Measurements from ENCODE around the gene PSMF1. TPM values are rescaled to one million over a fixed set of nuclear protein-coding genes. Genes with fewer than 3 reads are reported as not detected.

The PSMF1 gene
- total RNA-seq, 2 donors from 2014 or later: 97.6 to 114 TPM

- ATAC-seq (no peak), DNase-seq (no peak)
- Mint-ChIP-seq H3K36me3 (ENCODE audit: low read depth) (peaks cover 2% of the 10 kb centered on the region), H3K4me1 (peaks cover 4% of the 10 kb centered on the region), H3K27me3 (peaks cover 4% of the 10 kb centered on the region), H3K27ac (no peak overlapping the region), H3K4me3 (no peak overlapping the region)
- peaks cover 4% of the 10 kb centered on the region for H3K9me3 ChIP-seq (ENCODE audit: control insufficient read depth, low read length, poor library complexity, severe bottlenecking)
These were observed 12.7 kb upstream of the PSMF1 start for GRCh38 chr20:1105599-1106194.

GRCh38 chr20:1107176-1107575, 11.2 kb upstream of the PSMF1 start:
- H3K4me1 Mint-ChIP-seq: peaks cover 8% of the 10 kb centered on the region
- peaks cover 4% of the 10 kb centered on the region for H3K27me3 Mint-ChIP-seq
- H3K36me3 Mint-ChIP-seq (ENCODE audit: low read depth): peaks cover 2% of the 10 kb centered on the region
- H3K9me3 ChIP-seq (ENCODE audit: control insufficient read depth, low read length, poor library complexity, severe bottlenecking): peaks cover 3% of the 10 kb centered on the region
- no peak overlapping the region for H3K4me3 Mint-ChIP-seq
- H3K27ac Mint-ChIP-seq: no peak overlapping the region
- no peak for ATAC-seq
- no peak for DNase-seq

GRCh38 chr20:1108437-1108920, 9.9 kb upstream of the PSMF1 start:
- peak; percentile 79 for ATAC-seq
- no peaks in the 10 kb centered on the region for H3K9me3 ChIP-seq (ENCODE audit: control insufficient read depth, low read length, poor library complexity, severe bottlenecking)
- Mint-ChIP-seq H3K4me1 (peaks cover 8% of the 10 kb centered on the region), H3K27me3 (peaks cover 4% of the 10 kb centered on the region), H3K4me3 (no peak overlapping the region), H3K27ac (no peak overlapping the region), H3K36me3 (ENCODE audit: low read depth) (no peaks in the 10 kb centered on the region)
- DNase-seq: peak in 2 of 3 donors; percentile 18 to 32

- peaks cover 4% of the 10 kb centered on the region for H3K27me3 Mint-ChIP-seq
- H3K4me1 Mint-ChIP-seq: peaks cover 14% of the 10 kb centered on the region
- no peak overlapping the region for H3K27ac Mint-ChIP-seq
- peaks cover 5% of the 10 kb centered on the region for H3K36me3 Mint-ChIP-seq (ENCODE audit: low read depth)
- ATAC-seq (no peak), DNase-seq (no peak)
- H3K4me3 Mint-ChIP-seq: no peak overlapping the region
- no peaks in the 10 kb centered on the region for H3K9me3 ChIP-seq (ENCODE audit: control insufficient read depth, low read length, poor library complexity, severe bottlenecking)
These were observed 5.5 kb upstream of the PSMF1 start for GRCh38 chr20:1112908-1113307.

- peak overlapping the region; percentile 96 for H3K4me3 Mint-ChIP-seq
- H3K27ac Mint-ChIP-seq: peak overlapping the region; percentile 95
- peaks cover 21% of the 10 kb centered on the region for H3K36me3 Mint-ChIP-seq (ENCODE audit: low read depth)
- no peaks in the 10 kb centered on the region for H3K27me3 Mint-ChIP-seq
- H3K9me3 ChIP-seq (ENCODE audit: control insufficient read depth, low read length, poor library complexity, severe bottlenecking): no peaks in the 10 kb centered on the region
- peaks cover 35% of the 10 kb centered on the region for H3K4me1 Mint-ChIP-seq
- ATAC-seq (no peak), DNase-seq (no peak)
These were observed 432 bp upstream of the PSMF1 start for GRCh38 chr20:1118004-1118335.

- DNase-seq: no peak
- peak overlapping the region; percentile 96 for H3K4me3 Mint-ChIP-seq
- peaks cover 44% of the 10 kb centered on the region for H3K4me1 Mint-ChIP-seq
- H3K27ac Mint-ChIP-seq: peak overlapping the region; percentile 95
- H3K36me3 Mint-ChIP-seq (ENCODE audit: low read depth): peaks cover 21% of the 10 kb centered on the region
- H3K9me3 ChIP-seq (ENCODE audit: control insufficient read depth, low read length, poor library complexity, severe bottlenecking): no peaks in the 10 kb centered on the region
- no peak for ATAC-seq
- no peaks in the 10 kb centered on the region for H3K27me3 Mint-ChIP-seq
These were observed 715 bp downstream of the PSMF1 start for GRCh38 chr20:1119128-1119505.

- Mint-ChIP-seq H3K27ac (peak overlapping the region; percentile 95), H3K4me1 (peaks cover 45% of the 10 kb centered on the region), H3K4me3 (peak overlapping the region; percentile 96), H3K27me3 (no peaks in the 10 kb centered on the region), H3K36me3 (ENCODE audit: low read depth) (peaks cover 21% of the 10 kb centered on the region)
- DNase-seq: no peak
- no peak for ATAC-seq
- no peaks in the 10 kb centered on the region for H3K9me3 ChIP-seq (ENCODE audit: control insufficient read depth, low read length, poor library complexity, severe bottlenecking)
These were observed 1.1 kb downstream of the PSMF1 start for GRCh38 chr20:1119524-1119923.

GRCh38 chr20:1121429-1121828, 3.0 kb downstream of the PSMF1 start:
- no peaks in the 10 kb centered on the region for H3K27me3 Mint-ChIP-seq
- peaks cover 50% of the 10 kb centered on the region for H3K4me1 Mint-ChIP-seq
- H3K9me3 ChIP-seq (ENCODE audit: control insufficient read depth, low read length, poor library complexity, severe bottlenecking): no peaks in the 10 kb centered on the region
- H3K4me3 Mint-ChIP-seq: no peak overlapping the region
- DNase-seq (no peak), ATAC-seq (no peak)
- peak overlapping the region; percentile 95 for H3K27ac Mint-ChIP-seq
- peaks cover 26% of the 10 kb centered on the region for H3K36me3 Mint-ChIP-seq (ENCODE audit: low read depth)

GRCh38 chr20:1122388-1123315, 4.2 kb downstream of the PSMF1 start:
- peaks cover 23% of the 10 kb centered on the region for H3K36me3 Mint-ChIP-seq (ENCODE audit: low read depth)
- H3K4me1 Mint-ChIP-seq: peaks cover 43% of the 10 kb centered on the region
- H3K9me3 ChIP-seq (ENCODE audit: control insufficient read depth, low read length, poor library complexity, severe bottlenecking): no peaks in the 10 kb centered on the region
- ATAC-seq (no peak), DNase-seq (no peak)
- H3K27ac Mint-ChIP-seq: peak overlapping the region; percentile 95
- peak overlapping the region; percentile 58 for H3K4me3 Mint-ChIP-seq
- no peaks in the 10 kb centered on the region for H3K27me3 Mint-ChIP-seq

GRCh38 chr20:1123666-1124065, 5.3 kb downstream of the PSMF1 start:
- Mint-ChIP-seq H3K4me3 (no peak overlapping the region), H3K27ac (no peak overlapping the region), H3K4me1 (peaks cover 47% of the 10 kb centered on the region), H3K27me3 (no peaks in the 10 kb centered on the region), H3K36me3 (ENCODE audit: low read depth) (peaks cover 23% of the 10 kb centered on the region)
- ATAC-seq: no peak
- DNase-seq: no peak
- no peaks in the 10 kb centered on the region for H3K9me3 ChIP-seq (ENCODE audit: control insufficient read depth, low read length, poor library complexity, severe bottlenecking)

GRCh38 chr20:1124421-1124820, 6.0 kb downstream of the PSMF1 start:
- ATAC-seq (no peak), DNase-seq (no peak)
- Mint-ChIP-seq H3K36me3 (ENCODE audit: low read depth) (peaks cover 26% of the 10 kb centered on the region), H3K27ac (no peak overlapping the region), H3K27me3 (no peaks in the 10 kb centered on the region), H3K4me1 (peaks cover 46% of the 10 kb centered on the region), H3K4me3 (no peak overlapping the region)
- H3K9me3 ChIP-seq (ENCODE audit: control insufficient read depth, low read length, poor library complexity, severe bottlenecking): no peaks in the 10 kb centered on the region

- Mint-ChIP-seq H3K4me3 (no peak overlapping the region), H3K4me1 (peaks cover 41% of the 10 kb centered on the region), H3K27ac (no peak overlapping the region), H3K27me3 (no peaks in the 10 kb centered on the region), H3K36me3 (ENCODE audit: low read depth) (peaks cover 21% of the 10 kb centered on the region)
- ATAC-seq (no peak), DNase-seq (no peak)
- no peaks in the 10 kb centered on the region for H3K9me3 ChIP-seq (ENCODE audit: control insufficient read depth, low read length, poor library complexity, severe bottlenecking)
These were observed 6.9 kb downstream of the PSMF1 start for GRCh38 chr20:1125277-1125676.

- Mint-ChIP-seq H3K4me1 (peaks cover 33% of the 10 kb centered on the region), H3K36me3 (ENCODE audit: low read depth) (peaks cover 20% of the 10 kb centered on the region), H3K27ac (no peak overlapping the region), H3K27me3 (no peaks in the 10 kb centered on the region), H3K4me3 (no peak overlapping the region)
- DNase-seq (no peak), ATAC-seq (no peak)
- no peaks in the 10 kb centered on the region for H3K9me3 ChIP-seq (ENCODE audit: control insufficient read depth, low read length, poor library complexity, severe bottlenecking)
These were observed 9.4 kb downstream of the PSMF1 start for GRCh38 chr20:1127840-1128239.

Data from T-helper 17 cell (primary cell).